Measurements from ENCODE around the gene NTNG1.

The NTNG1 gene

DNA sequence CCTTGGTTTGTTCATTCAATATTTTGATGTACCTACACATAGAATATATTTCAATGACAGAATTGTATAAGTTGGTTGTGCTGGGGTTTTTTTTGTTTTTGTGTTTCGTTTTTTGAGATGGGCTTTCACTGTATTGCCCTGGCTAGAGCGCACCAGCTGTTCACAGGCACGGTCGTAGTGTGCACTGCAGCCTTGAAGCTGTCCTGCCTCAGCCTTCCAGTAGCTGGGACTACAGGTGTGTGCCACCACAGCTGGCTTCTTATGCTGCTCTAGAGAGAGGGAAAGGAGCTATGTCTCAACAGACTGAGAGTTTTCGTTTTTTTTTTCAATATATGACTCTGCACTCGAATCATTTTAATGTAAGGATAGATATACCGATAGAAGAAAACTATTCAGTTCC is 102.6 kb downstream of the NTNG1 start:
- CTCF ChIA-PET, result interaction anchor here (0.7 kb wide), 1 partner anchor 98 kb away, joined by 3 read pairs; no protein-coding TSS in a partner anchor
- TF ChIP-seq FOXA1 (IDR thresholded peaks at IDR 0.05) (no peak), ARNT (IDR thresholded peaks at IDR 0.05) (no peak), CTBP1 (IDR thresholded peaks at IDR 0.05; ENCODE audit: borderline replicate concordance) (no peak), ZNF384 (IDR thresholded peaks at IDR 0.05) (no peak), FOXM1 (IDR thresholded peaks at IDR 0.05; ENCODE audit: borderline replicate concordance) (no peak), FOXK2 (IDR thresholded peaks at IDR 0.05) (no peak), NFRKB (IDR thresholded peaks at IDR 0.05) (no peak), TARDBP (IDR thresholded peaks at IDR 0.05) (no peak), LEF1 (IDR thresholded peaks at IDR 0.05; ENCODE audit: borderline replicate concordance) (no peak), HDGF (IDR thresholded peaks at IDR 0.05; ENCODE audit: borderline replicate concordance) (no peak), SUZ12 (IDR thresholded peaks at IDR 0.05) (no peak), L3MBTL2 (conservative IDR thresholded peaks at IDR 0.05) (no peak), BHLHE40 (IDR thresholded peaks at IDR 0.05; ENCODE audit: borderline replicate concordance) (no peak), ELF4 (IDR thresholded peaks at IDR 0.05) (no peak)
- TF ChIP-seq, protein P1, sequence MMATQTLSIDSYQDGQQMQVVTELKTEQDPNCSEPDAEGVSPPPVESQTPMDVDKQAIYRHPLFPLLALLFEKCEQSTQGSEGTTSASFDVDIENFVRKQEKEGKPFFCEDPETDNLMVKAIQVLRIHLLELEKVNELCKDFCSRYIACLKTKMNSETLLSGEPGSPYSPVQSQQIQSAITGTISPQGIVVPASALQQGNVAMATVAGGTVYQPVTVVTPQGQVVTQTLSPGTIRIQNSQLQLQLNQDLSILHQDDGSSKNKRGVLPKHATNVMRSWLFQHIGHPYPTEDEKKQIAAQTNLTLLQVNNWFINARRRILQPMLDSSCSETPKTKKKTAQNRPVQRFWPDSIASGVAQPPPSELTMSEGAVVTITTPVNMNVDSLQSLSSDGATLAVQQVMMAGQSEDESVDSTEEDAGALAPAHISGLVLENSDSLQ (IDR thresholded peaks at IDR 0.05), result no peak
- POLR2A ChIA-PET, result no interaction called here
- no peak for DNase-seq (ENCODE audit: extremely low spot score)

DNA sequence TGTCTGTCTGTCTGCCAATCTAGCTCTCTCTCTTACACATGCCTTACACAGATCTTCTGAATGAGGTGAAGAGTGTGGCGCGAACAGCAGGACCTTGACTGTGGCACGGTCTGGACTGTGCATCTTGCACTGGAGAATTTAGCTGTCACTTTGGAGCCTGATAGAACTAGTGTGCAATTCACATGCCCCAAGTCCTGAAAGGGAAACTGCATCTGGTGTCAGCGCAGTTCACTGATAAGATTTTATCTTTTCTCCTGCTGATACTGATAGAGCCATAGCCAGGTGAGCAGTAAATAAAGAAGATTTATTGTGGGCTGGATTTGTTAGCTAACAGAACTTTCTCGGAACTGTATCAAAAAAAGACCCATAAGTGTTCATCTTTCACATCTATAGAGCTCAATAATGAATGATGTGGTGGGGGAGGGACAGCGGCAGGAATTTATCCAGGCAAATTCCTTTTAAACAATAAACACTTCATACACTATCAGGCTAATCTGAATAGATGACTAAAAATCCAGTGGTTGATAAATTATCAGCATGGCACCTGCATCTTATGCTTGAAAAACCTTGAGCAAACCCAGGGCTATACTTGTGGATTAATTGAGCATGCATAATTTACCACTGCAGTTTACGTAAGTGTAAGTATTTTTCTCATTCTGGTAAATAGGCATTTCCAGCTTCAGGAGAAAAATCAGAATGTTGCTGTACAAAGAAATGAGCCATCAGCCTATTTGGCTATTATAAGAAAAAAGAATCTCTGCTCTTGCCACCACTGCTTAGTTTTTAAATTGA is 104.1 kb downstream of the NTNG1 start:
- TF ChIP-seq ELF4 (IDR thresholded peaks at IDR 0.05), result no peak
- ChIA-PET CTCF (interaction anchor here (1.1 kb wide), 1 partner anchor 285 kb away, joined by 3 read pairs; no protein-coding TSS in a partner anchor), POLR2A (no interaction called here)
- no peak for DNase-seq (ENCODE audit: extremely low spot score)

DNA sequence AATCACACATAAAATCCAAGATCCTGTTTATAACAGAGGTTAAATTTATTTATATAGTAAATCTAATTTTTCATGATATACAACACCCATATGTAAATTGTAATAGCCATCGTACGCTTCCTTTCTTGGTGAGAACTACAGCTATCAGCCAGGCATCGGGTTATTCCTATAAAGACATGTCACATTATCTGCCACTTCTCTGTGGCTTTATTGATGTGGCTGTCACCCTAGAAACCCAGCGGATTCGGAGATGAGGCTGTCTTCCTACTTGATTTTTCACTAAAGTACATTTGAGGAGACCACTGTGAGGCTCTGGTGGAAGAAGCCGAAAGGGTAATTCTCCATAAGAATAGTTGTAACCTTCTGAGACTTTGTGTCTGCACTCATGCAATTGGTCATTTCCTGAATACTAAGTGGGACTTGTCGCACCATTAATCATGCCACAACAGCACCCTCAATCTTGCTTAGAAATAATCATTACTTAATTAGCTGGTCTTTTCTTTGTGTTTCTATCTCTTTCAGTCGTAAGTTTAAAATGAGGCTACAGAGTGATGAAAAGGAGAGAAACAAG is 106.0 kb downstream of the NTNG1 start:
- TF ChIP-seq L3MBTL2 (conservative IDR thresholded peaks at IDR 0.05) (no peak), NFRKB (IDR thresholded peaks at IDR 0.05) (no peak), LEF1 (IDR thresholded peaks at IDR 0.05; ENCODE audit: borderline replicate concordance) (no peak), SUZ12 (IDR thresholded peaks at IDR 0.05) (no peak), HDGF (IDR thresholded peaks at IDR 0.05; ENCODE audit: borderline replicate concordance) (no peak), ZNF384 (IDR thresholded peaks at IDR 0.05) (no peak), ARNT (IDR thresholded peaks at IDR 0.05) (no peak), SP1 (IDR thresholded peaks at IDR 0.05) (no peak)
- TF ChIP-seq, protein P1 (IDR thresholded peaks at IDR 0.05), result no peak
- POLR2A ChIA-PET, result no interaction called here
- CTCF ChIA-PET, result no interaction called here

DNA sequence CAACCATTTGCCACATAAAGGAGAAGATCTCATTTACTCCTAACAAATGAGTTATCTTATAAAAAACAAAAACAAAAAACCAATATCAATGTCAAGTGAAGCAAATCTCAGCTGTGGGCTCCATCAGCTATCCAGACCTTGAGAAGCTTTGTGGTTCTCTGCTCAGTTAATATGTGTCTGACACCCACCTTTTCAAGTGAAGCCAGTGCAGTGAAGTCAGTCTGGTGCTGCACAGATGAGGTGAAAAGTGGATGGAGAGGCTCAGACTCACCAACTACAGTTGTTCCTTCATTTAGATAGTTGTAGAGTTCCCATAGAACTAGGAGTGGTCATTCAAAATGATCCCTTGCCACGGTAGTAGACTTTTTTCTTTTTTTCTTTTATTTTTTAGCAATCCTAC is 106.8 kb downstream of the NTNG1 start:
- CTCF ChIA-PET, result no interaction called here
- TF ChIP-seq BHLHE40 (IDR thresholded peaks at IDR 0.05; ENCODE audit: borderline replicate concordance) (no peak), FOXM1 (IDR thresholded peaks at IDR 0.05; ENCODE audit: borderline replicate concordance) (no peak), ARNT (IDR thresholded peaks at IDR 0.05) (no peak), FOXK2 (IDR thresholded peaks at IDR 0.05) (no peak), TARDBP (IDR thresholded peaks at IDR 0.05) (no peak), NFRKB (IDR thresholded peaks at IDR 0.05) (no peak), HDGF (IDR thresholded peaks at IDR 0.05; ENCODE audit: borderline replicate concordance) (no peak), CTBP1 (IDR thresholded peaks at IDR 0.05; ENCODE audit: borderline replicate concordance) (no peak), SUZ12 (IDR thresholded peaks at IDR 0.05) (no peak), ZNF384 (IDR thresholded peaks at IDR 0.05) (no peak), L3MBTL2 (conservative IDR thresholded peaks at IDR 0.05) (no peak), SP1 (IDR thresholded peaks at IDR 0.05) (no peak), ELF4 (IDR thresholded peaks at IDR 0.05) (no peak), FOXA1 (IDR thresholded peaks at IDR 0.05) (no peak), LEF1 (IDR thresholded peaks at IDR 0.05; ENCODE audit: borderline replicate concordance) (no peak)
- TF ChIP-seq, protein P1 (IDR thresholded peaks at IDR 0.05), result no peak
- POLR2A ChIA-PET, result no interaction called here
- no peak for DNase-seq (ENCODE audit: extremely low spot score)

More for the DNA sequence above, 106.0 kb downstream of the NTNG1 start:
- no peak for DNase-seq (ENCODE audit: extremely low spot score)

DNA sequence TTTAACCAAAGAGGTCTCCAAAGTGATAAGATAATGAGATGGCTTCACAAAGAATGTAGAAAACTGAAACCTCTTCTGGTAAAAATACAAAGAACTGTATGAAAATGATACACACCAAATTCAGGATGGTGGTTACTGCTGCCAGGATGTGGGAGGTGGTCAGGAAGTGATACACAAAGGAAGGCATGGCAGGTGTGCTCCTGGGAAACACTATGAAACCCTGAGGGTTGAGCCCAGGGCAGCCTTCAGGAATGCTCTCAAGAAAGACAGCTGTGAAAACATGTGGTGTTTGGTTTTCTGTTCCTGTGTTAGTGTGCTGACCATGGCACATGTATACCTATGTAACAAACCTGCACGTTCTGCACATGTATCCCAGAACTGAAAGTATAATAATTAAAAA is 109.3 kb downstream of the NTNG1 start:
- no peak for DNase-seq (ENCODE audit: extremely low spot score)
- ChIA-PET POLR2A (no interaction called here), CTCF (no interaction called here)
- TF ChIP-seq LEF1 (IDR thresholded peaks at IDR 0.05; ENCODE audit: borderline replicate concordance), result no peak
- TF ChIP-seq FOXK2 (IDR thresholded peaks at IDR 0.05), result no peak
- no peak for TF ChIP-seq NFRKB (IDR thresholded peaks at IDR 0.05)
- TF ChIP-seq, protein P1 (IDR thresholded peaks at IDR 0.05), result no peak
- no peak for TF ChIP-seq FOXA1 (IDR thresholded peaks at IDR 0.05)
- TF ChIP-seq ELF4 (IDR thresholded peaks at IDR 0.05), result no peak
- no peak for TF ChIP-seq BHLHE40 (IDR thresholded peaks at IDR 0.05; ENCODE audit: borderline replicate concordance)
- no peak for TF ChIP-seq CTBP1 (IDR thresholded peaks at IDR 0.05; ENCODE audit: borderline replicate concordance)
- no peak for TF ChIP-seq FOXM1 (IDR thresholded peaks at IDR 0.05; ENCODE audit: borderline replicate concordance)
- no peak for TF ChIP-seq SUZ12 (IDR thresholded peaks at IDR 0.05)
- TF ChIP-seq ZNF384 (IDR thresholded peaks at IDR 0.05), result no peak
- TF ChIP-seq SP1 (IDR thresholded peaks at IDR 0.05), result no peak
- TF ChIP-seq HDGF (IDR thresholded peaks at IDR 0.05; ENCODE audit: borderline replicate concordance), result no peak

Data from HEK293T (cell line).